Endothelial cell of umbilical vein (primary cell): ENCODE measurements around the gene HUWE1. TPM values are rescaled to one million over a fixed set of nuclear protein-coding genes. Genes with fewer than 3 reads are reported as not detected.

ENCODE experiments used
- BruUV-seq: library from RNA; stranded (reverse); fragments of 400-500 nt; replicated peaks from 2 replicates; lab custom pipeline; 2021; lab: Mats Ljungman, UMichigan
- CTCF ChIA-PET: fragments of 300-600, 350-600 bp; sonication (Branson Sonifier 250); formaldehyde crosslinking; loops from one replicate; lab custom pipeline; 2021; ENCODE audit warnings: antibody characterized with exemption, inconsistent platforms; lab: Charles Lee
- POLR2A ChIA-PET: fragments of 300-600, 350-600 bp; sonication (Branson Sonifier 250); formaldehyde crosslinking; loops from one replicate; lab custom pipeline; 2021; ENCODE audit warnings: antibody characterized with exemption, inconsistent platforms; lab: Charles Lee
- DNase-seq: peaks from one replicate; pipeline ENCODE4 v3.0.0-alpha.2; 2011; ENCODE audit warnings: low read depth, low spot score
- FAIRE-seq: peaks from 2 replicates; lab custom pipeline; 2011; peaks lifted over from hg19 to GRCh38; lab: Jason Lieb, UNC
- H2AFZ ChIP-seq: 2 replicates; pipeline ENCODE4 v1.6.0; 2012; ENCODE audit warnings: low read depth, low read length, control low read depth, inconsistent platforms
- H3K27ac ChIP-seq: 2 replicates; pipeline ENCODE4 v1.5.1; 2011; ENCODE audit warnings: low read depth, mild to moderate bottlenecking, control low read depth, low read length, moderate library complexity; ENCODE audit not compliant: insufficient read depth
- H3K27me3 ChIP-seq, 2 experiments: 2 replicates each; pipeline versions ENCODE4 v1.6.0 to v1.6.1; 2011; ENCODE audit warnings: low read length in 2 of 2, mixed read lengths in 1 of 2; ENCODE audit not compliant: control insufficient read depth in 2 of 2, insufficient read depth in 2 of 2
- H3K36me3 ChIP-seq, 2 experiments: 2 replicates in 1 of 2; 3 replicates in 1 of 2; pipeline ENCODE4 v1.5.1; 2011; ENCODE audit warnings: low read length in 2 of 2, mild to moderate bottlenecking in 1 of 2, moderate library complexity in 1 of 2; ENCODE audit not compliant: control insufficient read depth in 2 of 2, insufficient read depth in 2 of 2; ENCODE audit errors: extremely low read depth in 1 of 2
- H3K4me1 ChIP-seq: 3 replicates; pipeline ENCODE4 v1.5.1; 2011; ENCODE audit warnings: mild to moderate bottlenecking, low read length; ENCODE audit not compliant: control insufficient read depth, insufficient read depth; ENCODE audit errors: extremely low read depth
- H3K4me2 ChIP-seq: 2 replicates; pipeline ENCODE4 v1.6.1; 2011; ENCODE audit warnings: low read length, control low read depth, mixed read lengths; ENCODE audit not compliant: insufficient read depth
- H3K4me3 ChIP-seq, 3 experiments: fragments of 200-600 bp in 1 of 3; sonication (generic), shearing (Covaris generic) in 1 of 3; replicated peaks in 1 of 3; 2 replicates each; pipeline ENCODE4 v1.5.1; 2011 to 2016; ENCODE audit warnings: control low read depth in 3 of 3, low read length in 3 of 3, mild to moderate bottlenecking in 2 of 3, inconsistent platforms in 1 of 3, low read depth in 1 of 3, moderate library complexity in 1 of 3; ENCODE audit not compliant: insufficient read depth in 1 of 3
- H3K79me2 ChIP-seq: 2 replicates; pipeline ENCODE4 v1.6.0; 2012; ENCODE audit warnings: low read length, inconsistent platforms; ENCODE audit not compliant: control insufficient read depth, insufficient read depth
- H3K9ac ChIP-seq: replicated peaks from 2 replicates; pipeline ENCODE3; 2011; ENCODE audit warnings: low read length, control low read depth; ENCODE audit not compliant: insufficient read depth; ENCODE audit errors: extremely low read depth
- H3K9me1 ChIP-seq: replicated peaks from 3 replicates; pipeline ENCODE4 v1.6.0; 2011; ENCODE audit warnings: mild to moderate bottlenecking, low read length; ENCODE audit not compliant: control insufficient read depth, insufficient read depth; ENCODE audit errors: extremely low read depth
- H3K9me3 ChIP-seq: replicated peaks from 2 replicates; pipeline ENCODE4 v1.5.1; 2012; ENCODE audit warnings: low read length, inconsistent platforms; ENCODE audit not compliant: control insufficient read depth, insufficient read depth
- H4K20me1 ChIP-seq: replicated peaks from 2 replicates; pipeline ENCODE3; 2011; ENCODE audit warnings: mild to moderate bottlenecking, low read length; ENCODE audit not compliant: control insufficient read depth, insufficient read depth; ENCODE audit errors: extremely low read depth
- CTCF ChIP-seq, 2 donors: IDR thresholded peaks; 1 replicate in 1 of 2; 2 replicates in 1 of 2; pipeline ENCODE4 v1.5.1; 2011; ENCODE audit warnings: low read length in 2 of 2, mild to moderate bottlenecking in 2 of 2, moderate library complexity in 2 of 2, control low read depth in 1 of 2, inconsistent platforms in 1 of 2, low read depth in 1 of 2; ENCODE audit not compliant: insufficient read depth in 1 of 2; ENCODE audit errors: extremely low read depth in 1 of 2
- FOS ChIP-seq: IDR thresholded peaks from 2 replicates; pipeline ENCODE4 v1.6.1; 2011; ENCODE audit warnings: mild to moderate bottlenecking, low read length, moderate library complexity, borderline replicate concordance; ENCODE audit not compliant: insufficient read depth
- GATA2 ChIP-seq: IDR thresholded peaks from 2 replicates; pipeline ENCODE4 v1.7.0; 2011; ENCODE audit warnings: low read depth, mild to moderate bottlenecking, moderate library complexity, mixed read lengths, low read length; ENCODE audit not compliant: insufficient read length, insufficient read depth
- JUN ChIP-seq: IDR thresholded peaks from 2 replicates; pipeline ENCODE4 v1.6.1; 2011; ENCODE audit warnings: borderline replicate concordance, low read depth; ENCODE audit not compliant: insufficient read length, insufficient read depth
- MAX ChIP-seq: IDR thresholded peaks from 2 replicates; pipeline ENCODE4 v1.6.1; 2011; ENCODE audit not compliant: insufficient read depth, insufficient read length
- MYC ChIP-seq: IDR thresholded peaks from one replicate; pipeline ENCODE4 v1.6.1; 2011; ENCODE audit warnings: mild to moderate bottlenecking, low read depth, low read length
- POLR2AphosphoS5 ChIP-seq: IDR thresholded peaks from 2 replicates; pipeline ENCODE4 v1.6.1; 2012; ENCODE audit warnings: low read depth, mild to moderate bottlenecking, control low read depth, low read length, moderate library complexity; ENCODE audit not compliant: insufficient read depth
- dilution Hi-C: fragments of 300-500 bp; cut with MboI; formaldehyde crosslinking; loops from one replicate; pipeline ENCODE4 v1.15.0; 2019; ENCODE audit warnings: low sequenced_read_pairs; ENCODE audit not compliant: extremely low pct_ligation_motif_present
- intact Hi-C: fragments of 100-400 bp; cut with micrococcal nuclease; formaldehyde crosslinking; loops from one replicate; pipeline ENCODE4 v1.10.0; 2022
- polyA plus RNA-seq, 4 experiments: library from polyadenylated mRNA; depleted of rRNA in 3 of 4; stranded (reverse) in 3 of 4; unstranded in 1 of 4; fragments of >200 nt; gene quantifications; 2 replicates each; pipeline versions ENCODE4 v1.2.1 to v1.2.3, GENCODE V29; 2011 to 2012; ENCODE audit warnings: missing spikeins in 1 of 4
- total RNA-seq: library from RNA; stranded (reverse); gene quantifications from 2 replicates; pipeline ENCODE4 v1.2.3, GENCODE V29; 2021

Gene HUWE1
- total and polyA plus RNA-seq, 2 donors (not counting 3 experiments of a cell fraction or from before 2014, with no cell fraction given), result 66.6 to 210 TPM

GRCh38 chrX:53694642-53695041 is 8.1 kb upstream of the HUWE1 start:
- Histone ChIP-seq H3K9me1 (no peaks in the 10 kb centered on the region), H3K79me2 (no peaks in the 10 kb centered on the region), H3K4me2 (no peak overlapping the region), H4K20me1 (no peaks in the 10 kb centered on the region), H3K9me3 (no peaks in the 10 kb centered on the region), H3K36me3 (no peaks in the 10 kb centered on the region), H3K27me3 (no peaks in the 10 kb centered on the region), H3K27ac (no peak overlapping the region), H3K4me1 (no peaks in the 10 kb centered on the region), H2AFZ (no peak overlapping the region), H3K4me3 (no peak overlapping the region), H3K9ac (no peak overlapping the region)
- CTCF ChIA-PET, result no interaction called here
- DNase-seq, result no peak
- FAIRE-seq, result no peak
- BruUV-seq, result no TSS peak
- no peak for TF ChIP-seq POLR2AphosphoS5
- TF ChIP-seq FOS, result no peak
- no peak for TF ChIP-seq CTCF (IDR thresholded peaks at IDR 0.05; ENCODE audit: extremely low read depth in 1 of 2, insufficient read depth in 1 of 2, low read depth in 1 of 2, low read length in 2 of 2)
- TF ChIP-seq JUN, result no peak
- no peak for TF ChIP-seq GATA2
- no peak for TF ChIP-seq MYC
- TF ChIP-seq MAX, result no peak
- intact Hi-C loops (no loop called here), dilution Hi-C loops (no loop called here)
- POLR2A ChIA-PET, result no interaction called here
